Gastrocnemius medialis (tissue), 4 donors: ENCODE data around the gene KCP.

ENCODE experiments used
- CTCF ChIP-seq, 5 experiments: fragments of 450-650 bp in 3 of 5; fragments of 200-600 bp in 2 of 5; sonication (generic) in 2 of 5; IDR thresholded peaks in 4 of 5; conservative IDR thresholded peaks in 1 of 5; 1 replicate in 4 of 5; 2 replicates in 1 of 5; pipeline ENCODE4 v1.5.1; 2016 to 2019; ENCODE audit warnings: antibody characterized with exemption in 5 of 5, mild to moderate bottlenecking in 3 of 5, moderate library complexity in 3 of 5
- POLR2A ChIP-seq, 2 donors: fragments of 450-650 bp; IDR thresholded peaks; one replicate each; pipeline ENCODE4 v1.6.1; 2017; ENCODE audit warnings: antibody characterized with exemption in 2 of 2, mild to moderate bottlenecking in 2 of 2, moderate library complexity in 2 of 2

GRCh38 chr7:128829391-128830166, 80.9 kb downstream of the KCP start:
- no peak for TF ChIP-seq CTCF (IDR thresholded peaks at IDR 0.05 in 4 of 5, conservative IDR thresholded peaks at IDR 0.05 in 1 of 5)
- no peak for TF ChIP-seq POLR2A (IDR thresholded peaks at IDR 0.05)
